Hepatocyte (in vitro differentiated cells): ENCODE measurements around the gene SMIM22. TPM values are rescaled to one million over a fixed set of nuclear protein-coding genes. Genes with fewer than 3 reads are reported as not detected.

Source experiments
- DNase-seq: peaks from one replicate; pipeline ENCODE4 v3.0.0-alpha.2; 2016; ENCODE audit warnings: low spot score
- H2AFZ ChIP-seq: fragments of 200-600 bp; sonication (generic); 2 replicates; pipeline ENCODE4 v1.6.0; 2016; ENCODE audit warnings: antibody characterized with exemption, mild to moderate bottlenecking
- H3K27ac ChIP-seq: fragments of 200-600 bp; sonication (generic); 2 replicates; pipeline ENCODE4 v1.5.1; 2016; ENCODE audit warnings: mild to moderate bottlenecking
- H3K27me3 ChIP-seq: fragments of 200-600 bp; sonication (generic); 2 replicates; pipeline ENCODE4 v1.6.1; 2016
- H3K36me3 ChIP-seq: fragments of 200-600 bp; sonication (generic); replicated peaks from 2 replicates; pipeline ENCODE4 v1.5.1; 2016; ENCODE audit warnings: low read depth; ENCODE audit not compliant: insufficient read depth
- H3K4me1 ChIP-seq: fragments of 200-600 bp; sonication (generic); 2 replicates; pipeline ENCODE4 v1.5.1; 2016; ENCODE audit warnings: mild to moderate bottlenecking, moderate library complexity; ENCODE audit not compliant: insufficient read depth
- H3K4me2 ChIP-seq: fragments of 200-600 bp; sonication (generic); 2 replicates; pipeline ENCODE4 v1.6.0; 2016
- H3K4me3 ChIP-seq: fragments of 200-600 bp; sonication (generic); 2 replicates; pipeline ENCODE4 v1.5.1; 2016; ENCODE audit warnings: mild to moderate bottlenecking
- H3K79me2 ChIP-seq: fragments of 200-600 bp; sonication (generic); 2 replicates; pipeline ENCODE4 v1.6.0; 2017; ENCODE audit warnings: mild to moderate bottlenecking
- H3K9me2 ChIP-seq: fragments of 200-600 bp; sonication (generic); replicated peaks from 2 replicates; pipeline ENCODE4 v1.6.0; 2017; ENCODE audit warnings: mild to moderate bottlenecking; ENCODE audit not compliant: insufficient read depth
- H3K9me3 ChIP-seq: fragments of 200-600 bp; sonication (generic); 2 replicates; pipeline ENCODE4 v1.5.1; 2016; ENCODE audit warnings: low read depth, mild to moderate bottlenecking
- H4K20me1 ChIP-seq: fragments of 200-600 bp; sonication (generic); 2 replicates; pipeline ENCODE4 v1.6.0; 2016; ENCODE audit warnings: mild to moderate bottlenecking; ENCODE audit not compliant: insufficient read depth, poor library complexity, severe bottlenecking
- CTCF ChIP-seq: fragments of 200-600 bp; sonication (generic); IDR thresholded peaks from 2 replicates; pipeline ENCODE4 v1.5.1; 2016; ENCODE audit warnings: antibody characterized with exemption, mild to moderate bottlenecking; ENCODE audit not compliant: poor library complexity
- EZH2 ChIP-seq: fragments of 200-600 bp; sonication (generic); IDR thresholded peaks from 2 replicates; pipeline ENCODE4 v1.6.1; 2016; ENCODE audit warnings: antibody characterized with exemption, mild to moderate bottlenecking, borderline replicate concordance
- EZH2phosphoT487 ChIP-seq: fragments of 200-600 bp; sonication (generic); IDR thresholded peaks from one replicate; pipeline ENCODE4 v1.6.1; 2018; ENCODE audit warnings: antibody characterized with exemption, mild to moderate bottlenecking, low read depth, moderate library complexity; ENCODE audit not compliant: unreplicated experiment, severe bottlenecking
- WGBS: methylation state at CpG from one replicate; pipeline ENCODE4 v1.1.6; 2016; ENCODE audit warnings: low lambda C conversion rate; ENCODE audit errors: missing lambda C conversion rate; 5-methylcytosine and 5-hydroxymethylcytosine counted together
- polyA plus RNA-seq: library from polyadenylated mRNA; unstranded; fragments of >200 nt; fragmentation: Nextera tagmentation; extraction: Ambion mirVana; gene quantifications from 2 replicates; pipeline ENCODE4 v1.2.1, GENCODE V29; 2016
- total RNA-seq: library from RNA; depleted of rRNA; stranded (reverse); fragments of >200 nt; gene quantifications from 2 replicates; pipeline ENCODE4 v1.2.3, GENCODE V29; 2014

Gene SMIM22
- total and polyA plus RNA-seq, 2 experiments from 2014 or later, result 15.1 TPM; not detected in 1

- Histone ChIP-seq H3K4me1 (no peaks in the 10 kb centered on the region), H3K9me3 (no peaks in the 10 kb centered on the region), H3K79me2 (peaks cover 22% of the 10 kb centered on the region), H3K27ac (no peak overlapping the region), H2AFZ (no peak overlapping the region), H3K27me3 (no peaks in the 10 kb centered on the region), H3K9me2 (no peaks in the 10 kb centered on the region), H3K36me3 (no peaks in the 10 kb centered on the region), H4K20me1 (peaks cover 7% of the 10 kb centered on the region), H3K4me2 (no peak overlapping the region), H3K4me3 (no peak overlapping the region)
- no peak for DNase-seq
- TF ChIP-seq EZH2phosphoT487 (no peak), CTCF (no peak), EZH2 (no peak)
- 92% methylated on average over 6 of the region's 6 CpGs for WGBS
Observed at GRCh38 chr16:4832698-4833343, 37.7 kb downstream of the SMIM22 start.

GRCh38 chr16:4833584-4833983 lies 38.4 kb downstream of the SMIM22 start:
- H3K9me3 ChIP-seq, result no peaks in the 10 kb centered on the region
- no peaks in the 10 kb centered on the region for H3K36me3 ChIP-seq
- no peak overlapping the region for H2AFZ ChIP-seq
- H3K4me2 ChIP-seq, result no peak overlapping the region
- H3K79me2 ChIP-seq, result peaks cover 22% of the 10 kb centered on the region
- H3K9me2 ChIP-seq, result no peaks in the 10 kb centered on the region
- H3K4me1 ChIP-seq, result no peaks in the 10 kb centered on the region
- no peak overlapping the region for H3K4me3 ChIP-seq
- DNase-seq, result no peak
- no peak overlapping the region for H3K27ac ChIP-seq
- WGBS, result 100% methylated on average over 1 of the region's 1 CpG
- peaks cover 7% of the 10 kb centered on the region for H4K20me1 ChIP-seq
- TF ChIP-seq EZH2 (no peak), EZH2phosphoT487 (no peak), CTCF (no peak)
- no peaks in the 10 kb centered on the region for H3K27me3 ChIP-seq

GRCh38 chr16:4836727-4837126 lies 41.6 kb downstream of the SMIM22 start:
- H3K79me2 ChIP-seq, result peaks cover 26% of the 10 kb centered on the region
- TF ChIP-seq CTCF (no peak), EZH2 (no peak), EZH2phosphoT487 (no peak)
- H4K20me1 ChIP-seq, result peaks cover 7% of the 10 kb centered on the region
- H3K4me2 ChIP-seq, result no peak overlapping the region
- no peaks in the 10 kb centered on the region for H3K9me2 ChIP-seq
- H3K27ac ChIP-seq, result no peak overlapping the region
- H3K4me3 ChIP-seq, result no peak overlapping the region
- no peaks in the 10 kb centered on the region for H3K4me1 ChIP-seq
- no peak for DNase-seq
- H2AFZ ChIP-seq, result no peak overlapping the region
- no peaks in the 10 kb centered on the region for H3K36me3 ChIP-seq
- no peaks in the 10 kb centered on the region for H3K9me3 ChIP-seq
- no peaks in the 10 kb centered on the region for H3K27me3 ChIP-seq
- WGBS, result 90% methylated on average over 2 of the region's 2 CpGs
